ENCODE data around the gene TRAP1.

The TRAP1 gene

GRCh38 chr16:3717235-3718018, at the start of gene TRAP1:
Gene TRAP1 (minus strand): TSS chr16:3717524. CDS start chr16:3717508, 16 bp downstream.
- DNase-seq = peak; percentile 93

- DNase-seq = no peak
Observed at GRCh38 chr16:3766177-3766576, 48.9 kb upstream of the TRAP1 start.

- no peak for DNase-seq
Observed at GRCh38 chr16:3764409-3764808, 47.1 kb upstream of the TRAP1 start.

- DNase-seq = no peak
Observed at GRCh38 chr16:3762107-3762750, 44.9 kb upstream of the TRAP1 start.

- no peak for DNase-seq
Observed at GRCh38 chr16:3761375-3762106, 44.2 kb upstream of the TRAP1 start.

- DNase-seq = no peak
Observed at GRCh38 chr16:3760518-3760917, 43.2 kb upstream of the TRAP1 start.

GRCh38 chr16:3759736-3760135, 42.4 kb upstream of the TRAP1 start:
- DNase-seq = no peak

- DNase-seq = no peak
Observed at GRCh38 chr16:3756113-3756512, 38.8 kb upstream of the TRAP1 start.

GRCh38 chr16:3755249-3755648, 37.9 kb upstream of the TRAP1 start:
- DNase-seq = no peak

GRCh38 chr16:3754772-3755171, 37.4 kb upstream of the TRAP1 start:
- DNase-seq = no peak

GRCh38 chr16:3754081-3754703, 36.9 kb upstream of the TRAP1 start:
- DNase-seq = no peak

GRCh38 chr16:3752984-3753383, 35.7 kb upstream of the TRAP1 start:
- no peak for DNase-seq

- no peak for DNase-seq
Observed at GRCh38 chr16:3751878-3752277, 34.6 kb upstream of the TRAP1 start.

GRCh38 chr16:3748307-3748706, 31.0 kb upstream of the TRAP1 start:
- DNase-seq = no peak

- DNase-seq = no peak
Observed at GRCh38 chr16:3745751-3746355, 28.5 kb upstream of the TRAP1 start.

- DNase-seq = no peak
Observed at GRCh38 chr16:3744018-3744417, 26.7 kb upstream of the TRAP1 start.

- no peak for DNase-seq
Observed at GRCh38 chr16:3740934-3741333, 23.6 kb upstream of the TRAP1 start.

- no peak for DNase-seq
Observed at GRCh38 chr16:3740186-3740585, 22.9 kb upstream of the TRAP1 start.

- DNase-seq = no peak
Observed at GRCh38 chr16:3739636-3740035, 22.3 kb upstream of the TRAP1 start.

- DNase-seq = no peak
Observed at GRCh38 chr16:3738541-3738940, 21.2 kb upstream of the TRAP1 start.

GRCh38 chr16:3738128-3738527, 20.8 kb upstream of the TRAP1 start:
- DNase-seq = no peak

GRCh38 chr16:3737181-3737580, 19.9 kb upstream of the TRAP1 start:
- no peak for DNase-seq

- no peak for DNase-seq
Observed at GRCh38 chr16:3736116-3736515, 18.8 kb upstream of the TRAP1 start.
